ENCODE results near the gene MIA2.

Gene MIA2

DNA sequence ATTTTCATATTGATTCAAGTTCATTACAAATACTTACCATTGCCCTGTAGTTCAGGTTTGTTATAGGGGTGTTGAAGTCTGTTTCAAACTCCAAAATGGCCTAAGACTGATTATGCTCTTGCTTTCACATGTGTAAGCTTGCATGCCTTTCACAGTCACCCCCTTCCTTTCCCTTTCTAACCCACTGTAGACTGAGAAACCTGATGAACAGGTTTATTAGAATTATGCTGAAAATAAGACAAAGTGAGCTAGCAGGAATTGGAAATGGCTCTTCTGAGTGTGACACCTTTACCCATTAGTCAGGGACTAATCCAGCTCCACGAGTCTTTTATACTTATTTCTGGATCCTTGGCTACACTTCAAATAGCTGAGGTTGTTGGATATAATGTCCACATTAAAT lies 159.6 kb downstream of the MIA2 start:
- no peak for DNase-seq (ENCODE audit: low spot score)

DNA sequence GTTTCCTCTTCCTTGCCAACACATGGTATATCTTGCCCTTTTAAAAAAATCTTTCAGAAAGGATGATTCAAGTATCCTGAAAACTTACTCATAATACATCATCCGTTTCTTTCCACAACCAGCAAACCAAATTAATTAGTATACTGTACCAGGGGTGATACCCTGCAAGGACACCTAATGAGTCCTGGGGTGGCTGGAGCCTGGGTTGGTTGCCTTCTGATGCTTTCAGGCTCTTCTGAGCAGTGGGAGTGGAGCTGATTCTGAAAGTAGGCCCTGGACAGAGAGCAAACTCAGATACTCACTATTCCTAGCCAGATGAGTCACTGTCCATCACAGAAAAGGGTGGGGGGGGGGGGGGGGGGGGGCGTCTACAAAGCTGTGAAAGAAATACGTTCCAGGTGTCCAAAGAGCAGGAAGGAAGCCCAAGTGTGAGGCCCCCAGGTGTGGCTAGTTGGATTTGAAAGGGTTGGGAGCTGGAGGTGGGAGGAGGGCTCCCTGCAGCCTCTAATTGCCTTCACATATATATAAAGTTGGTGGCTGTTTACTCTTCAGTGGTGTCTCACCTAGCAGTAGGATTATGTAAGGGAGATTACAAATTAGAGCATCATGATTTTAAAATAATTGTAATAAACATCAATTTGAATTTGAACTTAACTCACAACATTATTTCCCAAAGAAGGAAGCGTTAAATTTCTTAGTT lies 162.0 kb downstream of the MIA2 start:
- DNase-seq (ENCODE audit: low spot score): no peak

DNA sequence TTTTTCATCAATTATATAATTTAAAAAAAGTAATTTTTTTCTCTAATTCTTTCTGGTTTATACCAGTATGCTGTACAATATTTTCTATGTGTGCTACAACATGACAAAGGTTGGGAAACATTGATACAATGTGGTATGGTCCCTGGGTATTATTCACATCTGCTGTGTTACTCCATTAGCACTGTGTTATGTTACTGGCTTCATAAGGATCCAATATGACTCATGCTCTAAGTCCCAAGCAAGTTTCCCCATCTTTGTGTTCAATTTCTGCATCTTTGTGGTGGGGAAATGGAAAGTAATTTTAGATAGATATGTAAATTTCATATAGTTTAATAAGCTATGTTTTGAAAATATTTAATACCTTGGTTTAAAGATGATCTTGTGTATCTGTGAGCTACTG lies 162.7 kb downstream of the MIA2 start:
- DNase-seq (ENCODE audit: low spot score): no peak

DNA sequence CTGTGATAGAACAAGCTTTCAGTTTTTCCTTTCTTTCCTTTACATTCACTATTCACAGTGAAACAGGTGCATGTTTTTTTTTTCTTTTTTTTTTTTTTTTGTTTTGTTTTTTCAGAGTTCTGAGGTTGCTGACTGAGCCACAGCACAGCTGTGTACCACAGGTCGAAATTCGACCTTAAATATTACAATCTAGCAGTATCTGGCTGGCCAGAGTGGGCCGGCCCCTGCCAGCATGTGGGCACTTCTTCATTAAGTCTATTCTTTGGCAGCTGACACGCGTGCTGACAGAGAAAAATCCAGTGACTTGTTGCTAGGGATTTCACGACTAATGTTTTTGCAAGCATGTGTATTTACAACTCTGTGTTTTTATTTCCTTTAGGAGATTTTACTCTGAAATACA lies 164.7 kb downstream of the MIA2 start:
- DNase-seq (ENCODE audit: low spot score): no peak

DNA sequence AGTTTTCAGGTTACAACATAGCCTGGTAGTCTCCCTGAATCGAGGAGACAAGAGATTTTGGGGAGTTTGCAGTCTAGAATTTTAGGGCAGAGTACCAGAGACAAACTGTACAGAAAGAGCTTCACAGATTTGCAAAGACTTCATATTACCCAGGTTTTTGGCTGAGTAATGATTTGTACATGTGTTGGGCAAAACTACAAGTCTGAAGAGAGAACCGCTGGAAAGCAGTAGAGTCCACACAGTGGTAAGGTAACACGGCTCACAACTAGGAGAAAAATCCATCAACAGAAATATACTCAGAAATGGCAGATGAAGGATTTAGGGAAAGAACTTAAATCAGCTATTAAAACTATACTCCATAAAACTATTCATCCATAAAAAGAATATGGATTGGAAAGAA lies 172.8 kb downstream of the MIA2 start:
- DNase-seq (ENCODE audit: low spot score): no peak

DNA sequence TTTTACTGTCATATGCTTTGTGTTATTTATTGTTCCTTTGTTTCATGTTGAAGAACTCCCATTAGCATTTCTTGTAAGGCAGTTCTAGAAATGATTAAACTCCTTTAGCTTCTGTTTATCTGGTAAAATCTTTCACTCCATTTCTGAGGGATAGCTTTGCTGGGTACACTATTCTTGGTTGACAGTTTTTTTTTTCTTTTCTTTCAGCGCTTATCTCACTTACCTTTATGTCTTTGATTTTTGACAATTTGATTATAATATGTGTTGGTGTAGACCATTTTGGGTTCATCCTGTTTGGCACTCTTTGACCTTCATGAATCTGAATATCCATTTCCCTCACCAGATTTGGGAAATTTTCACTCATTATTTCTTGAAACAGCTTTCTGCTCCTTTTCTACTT lies 182.4 kb downstream of the MIA2 start:
- DNase-seq (ENCODE audit: low spot score): no peak

- no peak for DNase-seq (ENCODE audit: low spot score)
These were observed 183.3 kb downstream of the MIA2 start for GRCh38 chr14:39417014-39417413.

GRCh38 chr14:39419272-39419671 lies 185.6 kb downstream of the MIA2 start:
- no peak for DNase-seq (ENCODE audit: low spot score)

DNA sequence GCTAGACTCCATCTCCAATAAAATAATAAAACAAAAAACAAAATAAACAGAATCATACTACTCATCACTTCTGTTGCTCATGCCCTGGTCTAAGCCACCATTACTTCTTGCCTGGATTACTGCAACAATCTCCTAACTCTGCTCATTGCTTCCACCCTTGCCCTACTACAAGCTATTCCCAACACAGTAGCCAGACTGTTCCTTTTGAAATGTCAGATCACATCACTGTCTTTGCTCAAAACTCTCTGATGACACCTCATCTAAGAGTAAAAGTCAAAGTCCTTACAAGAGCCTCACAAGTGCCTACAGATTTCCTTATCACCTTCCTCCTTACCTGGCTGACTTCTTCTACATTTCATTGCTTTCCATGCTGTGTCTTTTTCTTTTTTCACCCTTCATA lies 188.5 kb downstream of the MIA2 start:
- no peak for DNase-seq (ENCODE audit: low spot score)

- DNase-seq (ENCODE audit: low spot score): no peak
These were observed 190.1 kb downstream of the MIA2 start for GRCh38 chr14:39423793-39424192.

- no peak for DNase-seq (ENCODE audit: low spot score)
These were observed 192.2 kb downstream of the MIA2 start for GRCh38 chr14:39425947-39426346.

DNA sequence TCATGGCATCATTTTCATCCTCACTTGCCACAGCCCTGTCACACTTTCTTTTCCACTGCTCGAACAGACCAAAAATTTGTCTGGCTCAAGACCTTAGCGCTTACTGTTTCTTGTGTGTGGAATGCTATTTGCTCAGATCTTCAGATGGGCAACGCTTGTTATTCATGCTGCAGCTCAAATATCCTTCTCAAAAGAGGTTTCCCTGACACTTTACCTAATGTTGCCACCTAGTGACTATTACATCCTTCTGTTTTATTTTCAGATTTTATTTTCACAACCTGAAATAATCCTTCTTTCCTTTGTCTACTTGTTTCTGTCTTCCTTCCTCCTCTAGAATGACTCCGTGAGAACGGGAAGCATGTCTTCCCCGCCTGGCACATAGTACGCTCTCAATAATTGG lies 192.9 kb downstream of the MIA2 start:
- DNase-seq (ENCODE audit: low spot score): peak; percentile 14

DNA sequence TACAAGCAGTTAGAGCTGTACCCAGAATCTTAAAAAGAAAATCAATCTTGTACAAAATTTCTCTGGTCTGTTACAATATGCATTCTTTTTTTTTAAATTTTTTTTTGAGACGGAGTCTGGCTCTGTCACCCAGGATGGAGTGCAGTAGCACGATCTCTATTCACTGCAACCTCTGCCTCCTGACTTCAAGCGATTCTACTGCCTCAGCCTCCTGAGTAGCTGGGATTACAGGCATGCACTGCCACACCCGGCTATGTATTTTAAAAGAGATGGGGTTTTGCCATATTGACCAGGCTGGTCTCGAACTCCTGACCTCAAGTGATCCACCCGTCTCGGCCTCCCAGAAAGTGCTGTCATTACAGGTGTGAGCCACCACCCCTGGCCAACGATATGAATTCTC lies 194.4 kb downstream of the MIA2 start:
- no peak for DNase-seq (ENCODE audit: low spot score)

DNA sequence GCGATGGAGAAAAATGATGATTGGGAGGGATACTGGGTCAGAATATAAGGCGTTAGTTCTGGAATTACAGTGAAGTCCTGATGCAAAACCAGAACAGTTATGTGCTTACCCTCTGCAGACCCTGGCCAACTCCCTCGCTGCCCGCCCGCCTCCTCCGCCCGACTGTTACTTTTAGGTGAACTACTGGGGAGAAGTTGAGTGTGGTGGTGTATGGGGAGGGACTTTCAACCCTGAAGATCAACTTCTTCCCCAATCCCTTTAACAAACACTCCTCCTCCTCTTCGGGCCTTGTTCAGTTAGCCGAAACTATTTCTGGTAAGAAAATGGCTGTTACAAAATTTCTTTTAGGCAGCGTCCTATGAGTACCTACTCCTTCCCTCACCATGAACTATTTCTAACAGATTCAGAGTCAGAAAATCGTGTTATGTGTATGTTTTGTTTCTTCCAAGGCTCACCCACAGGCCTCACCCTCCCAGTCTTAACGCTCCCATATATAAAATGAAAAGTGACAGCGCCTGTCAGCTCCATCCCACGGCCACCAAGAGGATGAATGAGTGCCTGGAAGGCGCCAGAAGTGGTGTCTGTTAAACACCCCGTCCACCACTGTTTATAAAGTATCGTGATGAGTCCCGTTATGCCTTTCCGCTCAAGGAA lies 197.2 kb downstream of the MIA2 start:
- DNase-seq (ENCODE audit: low spot score): no peak

DNA sequence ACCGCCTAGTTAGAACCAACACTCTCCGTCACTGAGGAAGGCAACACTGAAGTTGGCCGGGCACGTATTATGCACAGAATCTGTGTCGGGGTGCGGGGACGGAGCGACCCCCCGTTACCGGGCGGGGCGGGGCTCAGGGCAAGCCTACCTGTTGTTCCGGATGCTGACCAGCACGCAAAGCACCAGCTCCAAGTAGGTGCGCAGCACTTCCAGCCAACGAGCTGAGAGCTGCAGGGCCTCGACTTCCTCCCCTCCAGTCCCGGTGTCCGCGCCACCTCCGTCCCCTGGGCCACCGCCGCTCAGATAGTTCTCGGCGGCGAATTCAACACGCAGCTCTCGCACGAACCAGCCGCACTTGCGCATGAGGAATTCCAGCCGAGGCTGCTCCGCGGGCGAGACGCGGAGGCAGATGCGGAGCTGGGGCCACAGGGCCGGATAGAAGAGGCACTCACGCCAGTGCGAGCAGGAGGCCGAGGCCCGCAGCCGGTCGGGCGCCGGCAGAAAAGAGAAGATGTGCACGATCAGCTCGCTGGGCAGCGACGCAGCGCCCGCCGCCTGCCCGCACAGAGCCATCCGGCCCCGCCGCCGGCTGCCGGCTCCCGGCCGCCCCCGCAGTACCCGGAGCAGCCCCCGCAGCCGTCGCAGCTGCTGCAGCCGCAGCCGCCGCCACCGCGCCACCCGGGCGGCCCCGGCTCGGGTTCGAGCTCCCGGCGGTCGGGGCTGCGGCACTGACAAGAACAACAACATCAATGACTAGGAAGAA lies 197.9 kb downstream of the MIA2 start:
- DNase-seq (ENCODE audit: low spot score): peak; percentile 27

- DNase-seq (ENCODE audit: low spot score): peak; percentile 96
These were observed 198.5 kb downstream of the MIA2 start, which contains the start of gene FBXO33 for GRCh38 chr14:39432179-39432618. FBXO33 (minus strand) TSS chr14:39432433; CDS start chr14:39432162, 271 bp downstream.

DNA sequence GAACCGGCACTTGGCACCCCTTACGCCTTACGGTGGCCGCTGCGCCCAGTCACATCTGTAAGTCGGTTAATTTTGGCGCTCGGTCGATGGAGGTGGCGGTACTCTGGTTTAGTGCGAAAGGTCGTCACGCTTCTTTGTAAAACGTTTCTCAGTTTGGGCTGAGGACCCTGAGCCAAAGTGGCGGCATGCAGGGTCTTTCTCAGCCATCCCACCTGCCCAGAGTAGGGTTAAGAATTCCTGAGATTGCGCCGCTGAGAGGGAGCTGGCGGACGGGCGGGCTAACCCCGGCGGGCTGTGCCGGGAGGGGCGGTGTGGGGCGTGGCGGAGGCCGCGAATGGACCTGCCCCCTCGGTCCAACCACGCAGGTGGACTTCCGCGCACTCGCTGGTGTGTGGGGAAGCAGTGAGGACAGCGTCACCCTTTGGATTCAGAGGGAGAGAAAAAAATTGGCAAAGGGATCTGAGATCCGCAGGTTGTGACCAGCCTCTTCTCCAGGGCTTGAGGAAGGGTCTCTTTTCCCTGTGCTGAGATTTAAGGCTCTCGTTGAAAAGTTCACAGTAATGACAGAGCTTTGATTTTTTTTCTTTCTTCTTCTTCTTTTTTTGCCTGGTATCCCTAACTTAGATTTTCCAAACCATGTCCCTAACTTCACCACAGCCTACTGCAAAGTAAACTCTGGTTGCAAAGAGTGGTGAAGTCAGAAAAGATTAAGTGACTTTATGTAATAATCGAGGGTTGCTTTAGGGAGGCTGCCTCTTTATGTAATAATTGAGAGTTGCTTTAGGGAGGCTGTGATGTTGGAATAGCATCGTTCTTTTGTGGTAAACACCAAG lies 199.1 kb downstream of the MIA2 start:
- DNase-seq (ENCODE audit: low spot score): peak; percentile 69

- DNase-seq (ENCODE audit: low spot score): no peak
These were observed 199.7 kb downstream of the MIA2 start for GRCh38 chr14:39433452-39433813.

GRCh38 chr14:39434401-39434800 lies 200.7 kb downstream of the MIA2 start:
- DNase-seq (ENCODE audit: low spot score): peak; percentile 29

GRCh38 chr14:39435241-39435640 lies 201.5 kb downstream of the MIA2 start:
- DNase-seq (ENCODE audit: low spot score): no peak

All from CD4-positive, alpha-beta T cell treated with Interleukin-15 for 4 hours (primary cell).